ENCODE results near the gene RABL6. TPM values are rescaled to one million over a fixed set of nuclear protein-coding genes. Genes with fewer than 3 reads are reported as not detected.

Gene RABL6
- total RNA-seq, 1 donor from 2014 or later, result 62.2 TPM

GRCh38 chr9:136825295-136826187 lies 17.8 kb downstream of the RABL6 start:
- H3K9me3 ChIP-seq, result no peaks in the 10 kb centered on the region
- H3K27me3 ChIP-seq (ENCODE audit: low read depth), result no peaks in the 10 kb centered on the region
- H3K27ac ChIP-seq, result no peak overlapping the region
- peaks cover 72% of the 10 kb centered on the region for H3K36me3 ChIP-seq
- no peak overlapping the region for H3K4me3 ChIP-seq
- no peaks in the 10 kb centered on the region for H3K4me1 ChIP-seq
- TF ChIP-seq CTCF (IDR thresholded peaks at IDR 0.05), result no peak
- no peak for DNase-seq
- no peak for ATAC-seq
- intact Hi-C loops (cut with DNase I), result no loop called here

GRCh38 chr9:136826188-136826541 lies 18.4 kb downstream of the RABL6 start:
- Histone ChIP-seq H3K4me3 (no peak overlapping the region), H3K9me3 (no peaks in the 10 kb centered on the region), H3K27ac (no peak overlapping the region), H3K4me1 (no peaks in the 10 kb centered on the region), H3K27me3 (ENCODE audit: low read depth) (no peaks in the 10 kb centered on the region), H3K36me3 (peaks cover 78% of the 10 kb centered on the region)
- ATAC-seq (no peak), DNase-seq (no peak)
- TF ChIP-seq CTCF (IDR thresholded peaks at IDR 0.05), result no peak
- intact Hi-C loops (cut with DNase I), result no loop called here

GRCh38 chr9:136826703-136827582 lies 19.2 kb downstream of the RABL6 start:
- Histone ChIP-seq H3K27ac (no peak overlapping the region), H3K4me3 (no peak overlapping the region), H3K36me3 (peaks cover 86% of the 10 kb centered on the region), H3K9me3 (no peaks in the 10 kb centered on the region), H3K4me1 (no peaks in the 10 kb centered on the region), H3K27me3 (ENCODE audit: low read depth) (no peaks in the 10 kb centered on the region)
- DNase-seq, result no peak
- TF ChIP-seq CTCF (IDR thresholded peaks at IDR 0.05), result no peak
- no peak for ATAC-seq
- intact Hi-C loops (cut with DNase I), result no loop called here

- H3K27ac ChIP-seq, result no peak overlapping the region
- no peak for DNase-seq
- no peak for ATAC-seq
- intact Hi-C loops (cut with DNase I), result no loop called here
- H3K4me1 ChIP-seq, result no peaks in the 10 kb centered on the region
- no peaks in the 10 kb centered on the region for H3K27me3 ChIP-seq (ENCODE audit: low read depth)
- TF ChIP-seq CTCF (IDR thresholded peaks at IDR 0.05), result no peak
- H3K4me3 ChIP-seq, result no peak overlapping the region
- H3K9me3 ChIP-seq, result no peaks in the 10 kb centered on the region
- H3K36me3 ChIP-seq, result peaks cover 95% of the 10 kb centered on the region
These were observed 20.2 kb downstream of the RABL6 start for GRCh38 chr9:136827794-136828473.

- no peak for TF ChIP-seq CTCF (IDR thresholded peaks at IDR 0.05)
- Histone ChIP-seq H3K4me1 (no peaks in the 10 kb centered on the region), H3K27me3 (ENCODE audit: low read depth) (no peaks in the 10 kb centered on the region), H3K4me3 (no peak overlapping the region), H3K27ac (no peak overlapping the region), H3K36me3 (peaks cover 89% of the 10 kb centered on the region), H3K9me3 (no peaks in the 10 kb centered on the region)
- DNase-seq (no peak), ATAC-seq (no peak)
- intact Hi-C loops (cut with DNase I), result no loop called here
These were observed 20.9 kb downstream of the RABL6 start for GRCh38 chr9:136828474-136829140.
